Activated CD4-positive, alpha-beta T cell treated with anti-CD3 and anti-CD28 coated beads for 36 hours (primary cell): ENCODE data around the gene KISS1. TPM values are rescaled to one million over a fixed set of nuclear protein-coding genes. Genes with fewer than 3 reads are reported as not detected.

ENCODE experiments used
- ATAC-seq: fragments of 200-7000 bp; cut with Tn5 transposase; one replicate; pipeline ENCODE4 v1.10.0; 2021; ENCODE audit warnings: mild to moderate bottlenecking, moderate library complexity
- CTCF ChIA-PET: fragments of 350-600 bp; sonication (Branson Sonifier 250); formaldehyde crosslinking; loops from one replicate; lab custom pipeline; 2021; ENCODE audit warnings: antibody characterized with exemption; lab: Charles Lee
- POLR2A ChIA-PET: fragments of 350-600 bp; sonication (Branson Sonifier 250); formaldehyde crosslinking; loops from one replicate; lab custom pipeline; 2021; ENCODE audit warnings: antibody characterized with exemption, inconsistent platforms; lab: Charles Lee
- DNase-seq: peaks from one replicate; pipeline ENCODE4 v3.0.0-alpha.2; 2020
- H3K27ac Mint-ChIP-seq: one replicate; pipeline ENCODE4 v1.8.0; 2021; ENCODE audit warnings: mixed read lengths
- H3K27me3 Mint-ChIP-seq: one replicate; pipeline ENCODE4 v1.8.0; 2021; ENCODE audit warnings: mixed read lengths
- H3K36me3 Mint-ChIP-seq: one replicate; pipeline ENCODE4 v1.8.0; 2021; ENCODE audit warnings: low read depth, mixed read lengths
- H3K4me1 Mint-ChIP-seq: one replicate; pipeline ENCODE4 v1.8.0; 2021; ENCODE audit warnings: mixed read lengths
- H3K4me3 Mint-ChIP-seq: one replicate; pipeline ENCODE4 v1.8.0; 2021; ENCODE audit warnings: mild to moderate bottlenecking, moderate library complexity, mixed read lengths
- H3K9me3 Mint-ChIP-seq: one replicate; pipeline ENCODE4 v1.8.0; 2021; ENCODE audit warnings: low read depth, mixed read lengths
- intact Hi-C, 2 experiments: fragments of 100-400 bp; cut with DNase I in 1 of 2; cut with micrococcal nuclease in 1 of 2; formaldehyde crosslinking; loops; one replicate each; pipeline versions ENCODE4 v1.14.2 to v1.15.1; 2022 to 2024; cut with DNase I, micrococcal nuclease
- total RNA-seq, 2 experiments: library from RNA; stranded (reverse); gene quantifications; one replicate each; pipeline ENCODE4 v1.2.3, GENCODE V29; 2021

The KISS1 gene
- total RNA-seq, 2 experiments from 2014 or later: not detected

GRCh38 chr1:204191456-204191855 lies 4.8 kb downstream of the KISS1 start:
- Mint-ChIP-seq H3K9me3 (no peaks in the 10 kb centered on the region), H3K36me3 (no peaks in the 10 kb centered on the region), H3K4me1 (peaks cover 16% of the 10 kb centered on the region), H3K27me3 (peaks cover 34% of the 10 kb centered on the region), H3K27ac (no peak overlapping the region), H3K4me3 (no peak overlapping the region)
- ChIA-PET POLR2A (no interaction called here), CTCF (interaction anchor here (0.6 to 3.0 kb wide), 7 partner anchors 15 to 1016 kb away, joined by 3 to 17 read pairs (median 4); no protein-coding TSS in a partner anchor)
- DNase-seq: no peak
- ATAC-seq: no peak
- intact Hi-C loops: no loop called here

GRCh38 chr1:204190212-204191211 lies 5.8 kb downstream of the KISS1 start:
- Mint-ChIP-seq H3K27ac (no peak overlapping the region), H3K4me1 (peaks cover 16% of the 10 kb centered on the region), H3K9me3 (no peaks in the 10 kb centered on the region), H3K4me3 (no peak overlapping the region), H3K36me3 (no peaks in the 10 kb centered on the region), H3K27me3 (peaks cover 34% of the 10 kb centered on the region)
- DNase-seq (peak; percentile 46), ATAC-seq (peak; percentile 55)
- intact Hi-C loops: no loop called here
- POLR2A ChIA-PET: no interaction called here
- CTCF ChIA-PET: interaction anchor here (0.6 to 3.0 kb wide), 6 partner anchors 16 to 1017 kb away, joined by 3 to 17 read pairs (median 4); no protein-coding TSS in a partner anchor

DNA sequence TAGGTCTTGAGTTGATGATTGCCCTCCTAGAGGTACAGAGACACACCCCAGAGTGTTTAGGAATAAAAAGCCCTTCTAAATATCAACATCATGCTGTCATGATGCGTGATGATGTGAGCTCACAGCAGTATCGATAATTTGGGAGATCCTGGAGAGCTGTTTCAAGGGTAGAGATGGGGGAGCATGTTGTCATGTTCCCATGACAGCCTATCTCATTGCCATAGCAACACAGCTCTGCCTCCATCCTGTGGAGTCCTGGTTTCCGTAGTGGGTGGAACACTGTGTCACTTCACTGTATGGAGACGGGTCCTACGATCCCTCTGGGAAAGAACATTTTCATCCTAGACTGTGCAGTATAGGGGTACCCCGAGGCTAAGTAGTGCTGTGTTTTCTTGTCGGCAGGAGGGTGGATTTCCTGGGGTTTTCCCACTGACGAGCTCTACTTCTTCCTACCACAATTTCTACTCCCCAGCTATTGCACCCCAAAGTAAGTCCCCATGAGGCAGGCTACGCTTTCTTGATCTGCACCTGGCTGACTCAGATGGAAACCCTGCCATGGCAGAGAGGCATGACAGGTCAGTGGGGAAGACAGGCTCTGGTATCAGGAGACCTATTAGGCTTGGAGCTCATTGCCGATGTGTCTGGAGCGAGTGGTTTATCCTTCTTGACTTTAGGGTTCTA lies 7.2 kb downstream of the KISS1 start:
- Mint-ChIP-seq H3K36me3 (no peaks in the 10 kb centered on the region), H3K4me1 (peaks cover 10% of the 10 kb centered on the region), H3K27ac (no peak overlapping the region), H3K4me3 (no peak overlapping the region), H3K9me3 (no peaks in the 10 kb centered on the region), H3K27me3 (peaks cover 36% of the 10 kb centered on the region)
- ATAC-seq (peak; percentile 80), DNase-seq (peak; percentile 41)
- ChIA-PET POLR2A (no interaction called here), CTCF (interaction anchor here (0.6 to 1.8 kb wide), 6 partner anchors 10 to 175 kb away, joined by 3 to 9 read pairs (median 4); no protein-coding TSS in a partner anchor)
- intact Hi-C loops: no loop called here

GRCh38 chr1:204186597-204186996 lies 9.7 kb downstream of the KISS1 start:
- Mint-ChIP-seq H3K27ac (no peak overlapping the region), H3K27me3 (peaks cover 34% of the 10 kb centered on the region), H3K4me3 (no peak overlapping the region), H3K36me3 (no peaks in the 10 kb centered on the region), H3K9me3 (no peaks in the 10 kb centered on the region), H3K4me1 (peaks cover 10% of the 10 kb centered on the region)
- DNase-seq (no peak), ATAC-seq (no peak)
- CTCF ChIA-PET: no interaction called here
- intact Hi-C loops: no loop called here
- POLR2A ChIA-PET: no interaction called here

- POLR2A ChIA-PET: no interaction called here
- no peaks in the 10 kb centered on the region for H3K36me3 Mint-ChIP-seq
- CTCF ChIA-PET: interaction anchor here (1.0 to 1.6 kb wide), 2 partner anchors 13 to 200 kb away, joined by 3 to 4 read pairs; no protein-coding TSS in a partner anchor
These were observed 15.2 kb downstream of the KISS1 start for GRCh38 chr1:204181116-204181515.

DNA sequence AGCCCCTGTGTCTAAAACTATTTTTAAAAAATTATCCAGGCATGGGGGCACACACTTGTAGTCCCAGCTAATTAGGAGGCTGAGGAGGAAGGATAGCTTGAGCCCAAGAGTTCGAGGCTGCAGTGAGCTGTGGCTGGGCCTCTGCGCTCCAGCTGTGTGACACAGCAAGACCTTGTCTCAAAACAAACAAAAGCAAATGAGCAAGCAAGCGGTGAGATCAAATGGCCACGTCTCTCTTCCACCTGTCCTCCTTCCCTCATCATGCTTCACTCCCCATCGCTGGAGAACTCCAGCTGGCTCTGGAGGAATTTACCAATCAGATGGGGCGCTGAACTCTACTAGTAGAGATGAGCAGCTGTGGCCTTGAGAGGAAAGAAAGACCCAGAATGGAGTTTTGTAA lies 16.2 kb downstream of the KISS1 start:
- no peak overlapping the region for H3K4me3 Mint-ChIP-seq
- H3K36me3 Mint-ChIP-seq: no peaks in the 10 kb centered on the region
- CTCF ChIA-PET: interaction anchor here (0.8 to 1.6 kb wide), 4 partner anchors 12 to 323 kb away, joined by 3 to 4 read pairs (median 3); no protein-coding TSS in a partner anchor
- H3K27ac Mint-ChIP-seq: no peak overlapping the region
- intact Hi-C loops: no loop called here
- POLR2A ChIA-PET: interaction anchor here (0.6 kb wide), 2 partner anchors 269 to 306 kb away, joined by 3 to 6 read pairs; no protein-coding TSS in a partner anchor
- peaks cover 3% of the 10 kb centered on the region for H3K27me3 Mint-ChIP-seq
- no peak for ATAC-seq
- DNase-seq: no peak
- no peaks in the 10 kb centered on the region for H3K4me1 Mint-ChIP-seq
- no peaks in the 10 kb centered on the region for H3K9me3 Mint-ChIP-seq

More at GRCh38 chr1:204181116-204181515, 15.2 kb downstream of the KISS1 start:
- Mint-ChIP-seq H3K9me3 (no peaks in the 10 kb centered on the region), H3K27ac (no peak overlapping the region), H3K4me3 (no peak overlapping the region), H3K27me3 (peaks cover 3% of the 10 kb centered on the region), H3K4me1 (no peaks in the 10 kb centered on the region)
- intact Hi-C loops: no loop called here
- DNase-seq (no peak), ATAC-seq (no peak)

DNA sequence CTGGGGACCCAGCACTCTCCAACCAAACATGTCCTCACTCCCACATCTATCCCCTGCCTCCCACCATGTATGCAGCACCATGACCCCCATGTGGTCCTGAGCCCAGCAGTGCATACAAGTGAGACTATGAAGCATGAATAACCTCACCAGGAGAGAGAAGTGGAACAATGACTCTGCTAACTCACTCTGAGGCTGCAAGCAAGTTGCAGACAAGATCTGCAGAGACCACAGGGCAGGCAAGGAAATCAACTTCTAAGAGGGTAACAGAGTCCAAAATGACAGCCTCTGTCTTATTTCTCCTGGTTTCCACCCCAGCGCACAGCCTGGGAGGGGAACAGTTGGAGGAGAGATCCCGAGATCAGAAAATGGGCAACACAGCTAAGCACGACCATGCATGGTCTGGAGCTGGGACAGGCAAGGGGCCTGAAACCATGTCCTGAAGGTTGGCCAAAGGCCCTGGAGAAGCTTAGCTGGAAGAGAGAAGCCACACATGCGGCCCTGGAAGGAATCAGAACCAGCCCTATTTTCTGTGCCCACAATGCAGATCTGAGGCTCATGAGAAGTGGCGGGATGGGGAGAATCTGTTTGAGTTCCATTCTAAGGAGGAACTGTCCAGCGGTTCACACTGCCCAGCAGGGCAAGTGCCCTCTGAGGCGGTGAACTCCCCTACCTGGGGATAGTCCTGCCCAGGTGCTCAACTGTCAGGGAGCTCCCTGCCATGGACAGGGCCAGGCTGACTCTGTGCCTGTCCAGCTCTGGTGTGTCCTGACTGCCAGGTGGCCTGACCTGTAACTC lies 17.6 kb downstream of the KISS1 start:
- no peaks in the 10 kb centered on the region for H3K36me3 Mint-ChIP-seq
- DNase-seq (no peak), ATAC-seq (no peak)
- H3K4me1 Mint-ChIP-seq: no peaks in the 10 kb centered on the region
- H3K4me3 Mint-ChIP-seq: no peak overlapping the region
- no peaks in the 10 kb centered on the region for H3K9me3 Mint-ChIP-seq
- ChIA-PET POLR2A (no interaction called here), CTCF (interaction anchor here (0.9 kb wide), 2 partner anchors 10 to 220 kb away, joined by 3 to 7 read pairs; no protein-coding TSS in a partner anchor)
- H3K27me3 Mint-ChIP-seq: peaks cover 3% of the 10 kb centered on the region
- intact Hi-C loops: no loop called here
- no peak overlapping the region for H3K27ac Mint-ChIP-seq

DNA sequence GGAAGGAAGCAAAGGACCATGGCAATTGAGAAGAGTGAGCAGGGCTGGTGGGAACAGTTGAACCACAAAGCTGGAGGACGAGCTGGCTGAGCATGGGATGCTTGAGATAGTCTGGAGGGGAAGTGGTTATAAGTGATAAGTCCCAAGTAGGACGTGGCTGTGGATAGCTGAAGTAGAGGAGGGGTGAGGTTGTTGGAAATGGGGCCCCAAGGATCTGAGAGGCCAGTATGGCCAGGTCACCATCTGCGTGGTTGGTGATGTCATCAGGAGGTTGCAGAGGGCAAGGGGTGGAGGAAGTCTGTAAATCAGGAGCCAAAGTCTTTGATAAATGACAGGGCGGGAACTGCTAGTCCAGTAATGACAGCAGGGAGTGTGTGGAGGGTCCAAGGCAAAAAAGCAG lies 19.2 kb downstream of the KISS1 start:
- H3K27ac Mint-ChIP-seq: no peak overlapping the region
- ChIA-PET CTCF (interaction anchor here (0.9 to 2.1 kb wide), 2 partner anchors 14 to 30 kb away, joined by 3 to 5 read pairs; no protein-coding TSS in a partner anchor), POLR2A (no interaction called here)
- no peaks in the 10 kb centered on the region for H3K4me1 Mint-ChIP-seq
- ATAC-seq (no peak), DNase-seq (no peak)
- no peak overlapping the region for H3K4me3 Mint-ChIP-seq
- H3K36me3 Mint-ChIP-seq: no peaks in the 10 kb centered on the region
- H3K9me3 Mint-ChIP-seq: peaks cover under 1% of the 10 kb centered on the region
- H3K27me3 Mint-ChIP-seq: peaks cover 4% of the 10 kb centered on the region
- intact Hi-C loops: no loop called here

- H3K36me3 Mint-ChIP-seq: peaks cover 3% of the 10 kb centered on the region
- ATAC-seq: no peak
- H3K4me1 Mint-ChIP-seq: no peaks in the 10 kb centered on the region
- H3K27me3 Mint-ChIP-seq: peaks cover 4% of the 10 kb centered on the region
- intact Hi-C loops: no loop called here
- ChIA-PET POLR2A (no interaction called here), CTCF (interaction anchor here (2.1 kb wide), 1 partner anchor 13 kb away, joined by 5 read pairs; no protein-coding TSS in a partner anchor)
- peaks cover 6% of the 10 kb centered on the region for H3K9me3 Mint-ChIP-seq
- no peak for DNase-seq
- no peak overlapping the region for H3K27ac Mint-ChIP-seq
- no peak overlapping the region for H3K4me3 Mint-ChIP-seq
These were observed 20.2 kb downstream of the KISS1 start for GRCh38 chr1:204176049-204176448.

DNA sequence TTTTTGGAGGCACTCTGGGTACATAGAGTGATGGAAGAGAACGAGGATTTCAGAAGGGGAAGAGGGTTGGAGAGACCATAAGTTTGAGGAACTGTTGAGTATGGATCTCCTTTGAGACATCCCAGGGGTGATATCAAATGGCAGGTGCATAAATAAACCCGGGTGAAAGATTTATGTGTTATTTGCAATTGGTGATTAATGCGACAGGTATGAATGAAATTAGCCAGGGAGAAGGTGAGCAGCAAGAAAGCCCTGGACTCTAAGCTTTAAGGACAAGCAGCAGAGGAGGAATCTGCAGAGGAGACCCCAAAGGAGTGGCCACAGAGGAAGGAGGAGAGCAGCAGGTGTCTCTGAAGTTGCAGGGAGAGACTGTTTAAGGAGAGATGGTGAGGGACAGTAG lies 21.3 kb downstream of the KISS1 start:
- Mint-ChIP-seq H3K27ac (no peak overlapping the region), H3K4me3 (no peak overlapping the region), H3K36me3 (peaks cover 6% of the 10 kb centered on the region), H3K9me3 (peaks cover 16% of the 10 kb centered on the region), H3K4me1 (no peaks in the 10 kb centered on the region), H3K27me3 (peaks cover 4% of the 10 kb centered on the region)
- ChIA-PET CTCF (interaction anchor here (1.3 to 1.8 kb wide), 2 partner anchors 15 to 32 kb away, joined by 3 to 5 read pairs; no protein-coding TSS in a partner anchor), POLR2A (no interaction called here)
- DNase-seq: no peak
- intact Hi-C loops: no loop called here
- ATAC-seq: no peak
